GM23338 (cell line): Measurements from ENCODE around the gene YTHDF1. TPM values are rescaled to one million over a fixed set of nuclear protein-coding genes. Genes with fewer than 3 reads are reported as not detected.

Experiments
- ATAC-seq: fragments of 200-7000 bp; cut with Tn5 transposase; 3 replicates; pipeline ENCODE4 v1.9.1; 2020
- DNase-seq: peaks from one replicate; pipeline ENCODE4 v3.0.0-alpha.2; 2015; ENCODE audit warnings: low spot score
- H2AFZ ChIP-seq: fragments of 200-600 bp; sonication (generic); 2 replicates; pipeline ENCODE4 v1.8.0; 2016; ENCODE audit warnings: antibody characterized with exemption, mild to moderate bottlenecking, moderate library complexity
- H3F3A ChIP-seq: fragments of 200-600 bp; sonication (generic); replicated peaks from 2 replicates; pipeline ENCODE4 v1.8.0; 2017; ENCODE audit warnings: antibody characterized with exemption, mixed run types, low read depth
- H3K27ac ChIP-seq: fragments of 200-600 bp; sonication (generic); 2 replicates; pipeline ENCODE4 v1.6.1; 2016; ENCODE audit warnings: low read depth
- H3K27me3 ChIP-seq: fragments of 200-600 bp; sonication (generic); 2 replicates; pipeline ENCODE4 v1.8.0; 2016; ENCODE audit warnings: mild to moderate bottlenecking, mixed run types, moderate library complexity; ENCODE audit not compliant: insufficient read depth
- H3K36me3 ChIP-seq: fragments of 200-600 bp; sonication (generic); 2 replicates; pipeline ENCODE4 v1.8.0; 2016; ENCODE audit warnings: mild to moderate bottlenecking; ENCODE audit not compliant: insufficient read depth
- H3K4me1 ChIP-seq: fragments of 200-600 bp; sonication (generic); 2 replicates; pipeline ENCODE4 v1.8.0; 2016; ENCODE audit warnings: mild to moderate bottlenecking, moderate library complexity; ENCODE audit not compliant: insufficient read depth
- H3K4me2 ChIP-seq: fragments of 200-600 bp; sonication (generic); 2 replicates; pipeline ENCODE4 v1.7.1; 2017; ENCODE audit warnings: mixed run types
- H3K4me3 ChIP-seq: fragments of 200-600 bp; sonication (generic); 2 replicates; pipeline ENCODE4 v1.6.1; 2016; ENCODE audit warnings: mixed run types
- H3K79me2 ChIP-seq: fragments of 200-600 bp; sonication (generic); replicated peaks from 2 replicates; pipeline ENCODE4 v1.8.0; 2017; ENCODE audit warnings: mild to moderate bottlenecking; ENCODE audit not compliant: insufficient read depth
- H3K9me2 ChIP-seq: fragments of 200-600 bp; sonication (generic); 2 replicates; pipeline ENCODE4 v1.8.0; 2017; ENCODE audit not compliant: insufficient read depth
- H4K20me1 ChIP-seq: fragments of 200-600 bp; sonication (generic); replicated peaks from 2 replicates; pipeline ENCODE4 v1.8.0; 2017; ENCODE audit warnings: mild to moderate bottlenecking; ENCODE audit not compliant: insufficient read depth
- H3K27ac Mint-ChIP-seq: 2 replicates; pipeline ENCODE4 v1.8.0; 2020; ENCODE audit warnings: inconsistent platforms, mild to moderate bottlenecking, moderate library complexity, mixed read lengths
- H3K27me3 Mint-ChIP-seq: 3 replicates; pipeline ENCODE4 v1.8.0; 2022; ENCODE audit warnings: low read depth, mild to moderate bottlenecking, moderate library complexity, mixed read lengths, inconsistent platforms; ENCODE audit not compliant: insufficient read depth, poor library complexity
- H3K36me3 Mint-ChIP-seq: 3 replicates; pipeline ENCODE4 v1.8.0; 2021; ENCODE audit warnings: low read depth, mild to moderate bottlenecking, inconsistent platforms, moderate library complexity, mixed read lengths
- H3K4me1 Mint-ChIP-seq: 3 replicates; pipeline ENCODE4 v1.8.0; 2020; ENCODE audit warnings: mild to moderate bottlenecking, inconsistent platforms, mixed read lengths
- H3K4me3 Mint-ChIP-seq: 3 replicates; pipeline ENCODE4 v1.8.0; 2021; ENCODE audit warnings: moderate library complexity, mild to moderate bottlenecking, inconsistent platforms, mixed read lengths
- H3K9me3 Mint-ChIP-seq: 3 replicates; pipeline ENCODE4 v1.8.0; 2020; ENCODE audit warnings: moderate library complexity, mild to moderate bottlenecking, inconsistent platforms, mixed read lengths
- CREB1 ChIP-seq: fragments of 250-450 bp; sonication (Bioruptor Pico); IDR thresholded peaks from 2 replicates; pipeline ENCODE4 v1.5.0; 2020; ENCODE audit warnings: low read depth, mild to moderate bottlenecking, moderate library complexity
- EZH2 ChIP-seq: fragments of 200-600 bp; sonication (generic); IDR thresholded peaks from one replicate; pipeline ENCODE4 v1.8.0; 2017; ENCODE audit warnings: antibody characterized with exemption, mild to moderate bottlenecking, low read depth; ENCODE audit not compliant: unreplicated experiment
- EZH2phosphoT487 ChIP-seq: fragments of 200-600 bp; sonication (generic); IDR thresholded peaks from one replicate; pipeline ENCODE4 v1.8.1; 2018; ENCODE audit warnings: antibody characterized with exemption; ENCODE audit not compliant: unreplicated experiment
- JUNB ChIP-seq: IDR thresholded peaks from one replicate; pipeline ENCODE4 v1.6.1; 2016; ENCODE audit warnings: antibody characterized with exemption; ENCODE audit not compliant: unreplicated experiment
- NANOG ChIP-seq: IDR thresholded peaks from 2 replicates; pipeline ENCODE4 v1.6.1; 2016; ENCODE audit warnings: antibody characterized with exemption, borderline replicate concordance
- POLR2AphosphoS5 ChIP-seq: IDR thresholded peaks from 2 replicates; pipeline ENCODE4 v1.6.1; 2016; ENCODE audit warnings: antibody characterized with exemption, low read depth
- STAT1 ChIP-seq: IDR thresholded peaks from one replicate; pipeline ENCODE4 v1.6.1; 2016; ENCODE audit warnings: antibody characterized with exemption; ENCODE audit not compliant: unreplicated experiment
- ZNF114 ChIP-seq: fragments of 250-450 bp; sonication (Bioruptor Pico); IDR thresholded peaks from 2 replicates; pipeline ENCODE4 v1.5.0; 2020; ENCODE audit warnings: mild to moderate bottlenecking, moderate library complexity
- ZNF331 ChIP-seq: fragments of 250-450 bp; sonication (Bioruptor Pico); IDR thresholded peaks from 2 replicates; pipeline ENCODE4 v1.5.0; 2020; ENCODE audit warnings: low read depth, mild to moderate bottlenecking, moderate library complexity
- polyA plus RNA-seq: library from polyadenylated mRNA; unstranded; fragments of >200 nt; fragmentation: Nextera tagmentation; extraction: Ambion mirVana; gene quantifications from 2 replicates; pipeline ENCODE4 v1.2.1, GENCODE V29; 2016
- total RNA-seq: library from RNA; depleted of rRNA; stranded (reverse); fragments of >200 nt; shearing (Covaris generic); gene quantifications from 2 replicates; pipeline ENCODE4 v1.2.3, GENCODE V29; 2014
- TF ChIP-seq, protein P1 (sequence below): fragments of 250-450 bp; sonication (Bioruptor Pico); IDR thresholded peaks from 2 replicates; pipeline ENCODE4 v1.5.0; 2020; ENCODE audit warnings: mild to moderate bottlenecking, moderate library complexity
- TF ChIP-seq, protein P2 (sequence below): IDR thresholded peaks from one replicate; pipeline ENCODE4 v1.6.1; 2018; ENCODE audit warnings: antibody characterized with exemption; ENCODE audit not compliant: unreplicated experiment
- TF ChIP-seq, protein P3 (sequence below), 2 experiments: fragments of 200-600 bp in 1 of 2; sonication (generic) in 1 of 2; conservative IDR thresholded peaks; 2 replicates each; pipeline versions ENCODE4 v1.5.1 to v1.6.1; 2016 to 2017; ENCODE audit warnings: antibody characterized with exemption in 2 of 2, low read depth in 2 of 2, mild to moderate bottlenecking in 2 of 2, moderate library complexity in 1 of 2
- TF ChIP-seq, protein P4 (sequence below): IDR thresholded peaks from 2 replicates; pipeline ENCODE4 v1.6.1; 2016; ENCODE audit warnings: antibody characterized with exemption

Gene YTHDF1
- total and polyA plus RNA-seq, 2 experiments from 2014 or later, result 30.9 to 64.3 TPM

DNA sequence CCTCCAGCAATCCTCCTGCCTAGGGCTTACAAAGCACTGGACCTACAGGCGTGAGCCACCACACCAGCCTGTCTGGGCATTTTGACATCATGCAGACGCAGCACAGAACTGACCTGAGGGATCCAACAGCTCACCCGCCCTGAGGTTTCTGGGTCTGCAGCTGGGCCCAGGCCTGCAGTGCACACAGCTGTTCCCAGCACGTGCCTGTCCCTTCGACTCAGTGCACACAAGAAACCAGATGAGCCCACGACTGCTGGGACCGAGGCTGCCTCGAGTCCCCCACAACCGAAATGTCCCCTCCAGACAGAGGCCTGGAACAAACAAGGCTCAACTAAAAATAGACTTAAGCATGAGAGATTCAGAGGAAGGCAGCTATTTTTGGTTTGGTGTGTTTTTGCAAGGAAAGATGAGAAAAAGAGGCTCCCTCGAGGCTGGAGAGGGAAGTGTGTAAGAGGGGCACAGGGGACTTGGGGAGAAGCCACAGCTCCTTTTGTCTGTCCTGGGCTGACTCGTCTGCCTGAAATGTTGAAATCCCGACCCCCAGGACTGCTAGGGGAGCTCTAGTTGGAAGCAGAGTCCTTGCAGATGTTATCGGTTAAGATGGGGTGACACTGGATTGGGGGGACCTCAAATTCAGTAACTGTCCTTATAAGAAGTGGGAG lies 66.3 kb downstream of the YTHDF1 start:
- TF ChIP-seq, protein P1, sequence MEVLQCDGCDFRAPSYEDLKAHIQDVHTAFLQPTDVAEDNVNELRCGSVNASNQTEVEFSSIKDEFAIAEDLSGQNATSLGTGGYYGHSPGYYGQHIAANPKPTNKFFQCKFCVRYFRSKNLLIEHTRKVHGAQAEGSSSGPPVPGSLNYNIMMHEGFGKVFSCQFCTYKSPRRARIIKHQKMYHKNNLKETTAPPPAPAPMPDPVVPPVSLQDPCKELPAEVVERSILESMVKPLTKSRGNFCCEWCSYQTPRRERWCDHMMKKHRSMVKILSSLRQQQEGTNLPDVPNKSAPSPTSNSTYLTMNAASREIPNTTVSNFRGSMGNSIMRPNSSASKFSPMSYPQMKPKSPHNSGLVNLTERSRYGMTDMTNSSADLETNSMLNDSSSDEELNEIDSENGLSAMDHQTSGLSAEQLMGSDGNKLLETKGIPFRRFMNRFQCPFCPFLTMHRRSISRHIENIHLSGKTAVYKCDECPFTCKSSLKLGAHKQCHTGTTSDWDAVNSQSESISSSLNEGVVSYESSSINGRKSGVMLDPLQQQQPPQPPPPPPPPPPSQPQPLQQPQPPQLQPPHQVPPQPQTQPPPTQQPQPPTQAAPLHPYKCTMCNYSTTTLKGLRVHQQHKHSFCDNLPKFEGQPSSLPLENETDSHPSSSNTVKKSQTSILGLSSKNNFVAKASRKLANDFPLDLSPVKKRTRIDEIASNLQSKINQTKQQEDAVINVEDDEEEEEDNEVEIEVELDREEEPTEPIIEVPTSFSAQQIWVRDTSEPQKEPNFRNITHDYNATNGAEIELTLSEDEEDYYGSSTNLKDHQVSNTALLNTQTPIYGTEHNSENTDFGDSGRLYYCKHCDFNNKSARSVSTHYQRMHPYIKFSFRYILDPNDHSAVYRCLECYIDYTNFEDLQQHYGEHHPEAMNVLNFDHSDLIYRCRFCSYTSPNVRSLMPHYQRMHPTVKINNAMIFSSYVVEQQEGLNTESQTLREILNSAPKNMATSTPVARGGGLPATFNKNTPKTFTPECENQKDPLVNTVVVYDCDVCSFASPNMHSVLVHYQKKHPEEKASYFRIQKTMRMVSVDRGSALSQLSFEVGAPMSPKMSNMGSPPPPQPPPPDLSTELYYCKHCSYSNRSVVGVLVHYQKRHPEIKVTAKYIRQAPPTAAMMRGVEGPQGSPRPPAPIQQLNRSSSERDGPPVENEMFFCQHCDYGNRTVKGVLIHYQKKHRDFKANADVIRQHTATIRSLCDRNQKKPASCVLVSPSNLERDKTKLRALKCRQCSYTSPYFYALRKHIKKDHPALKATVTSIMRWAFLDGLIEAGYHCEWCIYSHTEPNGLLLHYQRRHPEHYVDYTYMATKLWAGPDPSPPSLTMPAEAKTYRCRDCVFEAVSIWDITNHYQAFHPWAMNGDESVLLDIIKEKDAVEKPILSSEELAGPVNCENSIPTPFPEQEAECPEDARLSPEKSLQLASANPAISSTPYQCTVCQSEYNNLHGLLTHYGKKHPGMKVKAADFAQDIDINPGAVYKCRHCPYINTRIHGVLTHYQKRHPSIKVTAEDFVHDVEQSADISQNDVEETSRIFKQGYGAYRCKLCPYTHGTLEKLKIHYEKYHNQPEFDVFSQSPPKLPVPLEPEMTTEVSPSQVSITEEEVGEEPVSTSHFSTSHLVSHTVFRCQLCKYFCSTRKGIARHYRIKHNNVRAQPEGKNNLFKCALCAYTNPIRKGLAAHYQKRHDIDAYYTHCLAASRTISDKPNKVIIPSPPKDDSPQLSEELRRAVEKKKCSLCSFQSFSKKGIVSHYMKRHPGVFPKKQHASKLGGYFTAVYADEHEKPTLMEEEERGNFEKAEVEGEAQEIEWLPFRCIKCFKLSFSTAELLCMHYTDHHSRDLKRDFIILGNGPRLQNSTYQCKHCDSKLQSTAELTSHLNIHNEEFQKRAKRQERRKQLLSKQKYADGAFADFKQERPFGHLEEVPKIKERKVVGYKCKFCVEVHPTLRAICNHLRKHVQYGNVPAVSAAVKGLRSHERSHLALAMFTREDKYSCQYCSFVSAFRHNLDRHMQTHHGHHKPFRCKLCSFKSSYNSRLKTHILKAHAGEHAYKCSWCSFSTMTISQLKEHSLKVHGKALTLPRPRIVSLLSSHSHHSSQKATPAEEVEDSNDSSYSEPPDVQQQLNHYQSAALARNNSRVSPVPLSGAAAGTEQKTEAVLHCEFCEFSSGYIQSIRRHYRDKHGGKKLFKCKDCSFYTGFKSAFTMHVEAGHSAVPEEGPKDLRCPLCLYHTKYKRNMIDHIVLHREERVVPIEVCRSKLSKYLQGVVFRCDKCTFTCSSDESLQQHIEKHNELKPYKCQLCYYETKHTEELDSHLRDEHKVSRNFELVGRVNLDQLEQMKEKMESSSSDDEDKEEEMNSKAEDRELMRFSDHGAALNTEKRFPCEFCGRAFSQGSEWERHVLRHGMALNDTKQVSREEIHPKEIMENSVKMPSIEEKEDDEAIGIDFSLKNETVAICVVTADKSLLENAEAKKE (CRISPR knock-in tag), result no peak
- TF ChIP-seq POLR2AphosphoS5 (no peak), EZH2phosphoT487 (no peak), ZNF331 (CRISPR knock-in tag) (no peak), NANOG (no peak), STAT1 (no peak), ZNF114 (CRISPR knock-in tag) (no peak), CREB1 (no peak), EZH2 (no peak), JUNB (no peak)
- TF ChIP-seq, protein P2, sequence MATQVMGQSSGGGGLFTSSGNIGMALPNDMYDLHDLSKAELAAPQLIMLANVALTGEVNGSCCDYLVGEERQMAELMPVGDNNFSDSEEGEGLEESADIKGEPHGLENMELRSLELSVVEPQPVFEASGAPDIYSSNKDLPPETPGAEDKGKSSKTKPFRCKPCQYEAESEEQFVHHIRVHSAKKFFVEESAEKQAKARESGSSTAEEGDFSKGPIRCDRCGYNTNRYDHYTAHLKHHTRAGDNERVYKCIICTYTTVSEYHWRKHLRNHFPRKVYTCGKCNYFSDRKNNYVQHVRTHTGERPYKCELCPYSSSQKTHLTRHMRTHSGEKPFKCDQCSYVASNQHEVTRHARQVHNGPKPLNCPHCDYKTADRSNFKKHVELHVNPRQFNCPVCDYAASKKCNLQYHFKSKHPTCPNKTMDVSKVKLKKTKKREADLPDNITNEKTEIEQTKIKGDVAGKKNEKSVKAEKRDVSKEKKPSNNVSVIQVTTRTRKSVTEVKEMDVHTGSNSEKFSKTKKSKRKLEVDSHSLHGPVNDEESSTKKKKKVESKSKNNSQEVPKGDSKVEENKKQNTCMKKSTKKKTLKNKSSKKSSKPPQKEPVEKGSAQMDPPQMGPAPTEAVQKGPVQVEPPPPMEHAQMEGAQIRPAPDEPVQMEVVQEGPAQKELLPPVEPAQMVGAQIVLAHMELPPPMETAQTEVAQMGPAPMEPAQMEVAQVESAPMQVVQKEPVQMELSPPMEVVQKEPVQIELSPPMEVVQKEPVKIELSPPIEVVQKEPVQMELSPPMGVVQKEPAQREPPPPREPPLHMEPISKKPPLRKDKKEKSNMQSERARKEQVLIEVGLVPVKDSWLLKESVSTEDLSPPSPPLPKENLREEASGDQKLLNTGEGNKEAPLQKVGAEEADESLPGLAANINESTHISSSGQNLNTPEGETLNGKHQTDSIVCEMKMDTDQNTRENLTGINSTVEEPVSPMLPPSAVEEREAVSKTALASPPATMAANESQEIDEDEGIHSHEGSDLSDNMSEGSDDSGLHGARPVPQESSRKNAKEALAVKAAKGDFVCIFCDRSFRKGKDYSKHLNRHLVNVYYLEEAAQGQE, result no peak
- TF ChIP-seq, protein P3, sequence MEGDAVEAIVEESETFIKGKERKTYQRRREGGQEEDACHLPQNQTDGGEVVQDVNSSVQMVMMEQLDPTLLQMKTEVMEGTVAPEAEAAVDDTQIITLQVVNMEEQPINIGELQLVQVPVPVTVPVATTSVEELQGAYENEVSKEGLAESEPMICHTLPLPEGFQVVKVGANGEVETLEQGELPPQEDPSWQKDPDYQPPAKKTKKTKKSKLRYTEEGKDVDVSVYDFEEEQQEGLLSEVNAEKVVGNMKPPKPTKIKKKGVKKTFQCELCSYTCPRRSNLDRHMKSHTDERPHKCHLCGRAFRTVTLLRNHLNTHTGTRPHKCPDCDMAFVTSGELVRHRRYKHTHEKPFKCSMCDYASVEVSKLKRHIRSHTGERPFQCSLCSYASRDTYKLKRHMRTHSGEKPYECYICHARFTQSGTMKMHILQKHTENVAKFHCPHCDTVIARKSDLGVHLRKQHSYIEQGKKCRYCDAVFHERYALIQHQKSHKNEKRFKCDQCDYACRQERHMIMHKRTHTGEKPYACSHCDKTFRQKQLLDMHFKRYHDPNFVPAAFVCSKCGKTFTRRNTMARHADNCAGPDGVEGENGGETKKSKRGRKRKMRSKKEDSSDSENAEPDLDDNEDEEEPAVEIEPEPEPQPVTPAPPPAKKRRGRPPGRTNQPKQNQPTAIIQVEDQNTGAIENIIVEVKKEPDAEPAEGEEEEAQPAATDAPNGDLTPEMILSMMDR (conservative IDR thresholded peaks at IDR 0.05; ENCODE audit: low read depth in 2 of 2), result no peak
- TF ChIP-seq, protein P4, sequence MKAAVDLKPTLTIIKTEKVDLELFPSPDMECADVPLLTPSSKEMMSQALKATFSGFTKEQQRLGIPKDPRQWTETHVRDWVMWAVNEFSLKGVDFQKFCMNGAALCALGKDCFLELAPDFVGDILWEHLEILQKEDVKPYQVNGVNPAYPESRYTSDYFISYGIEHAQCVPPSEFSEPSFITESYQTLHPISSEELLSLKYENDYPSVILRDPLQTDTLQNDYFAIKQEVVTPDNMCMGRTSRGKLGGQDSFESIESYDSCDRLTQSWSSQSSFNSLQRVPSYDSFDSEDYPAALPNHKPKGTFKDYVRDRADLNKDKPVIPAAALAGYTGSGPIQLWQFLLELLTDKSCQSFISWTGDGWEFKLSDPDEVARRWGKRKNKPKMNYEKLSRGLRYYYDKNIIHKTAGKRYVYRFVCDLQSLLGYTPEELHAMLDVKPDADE, result no peak
- H3K4me3 ChIP-seq, result no peak overlapping the region
- Mint-ChIP-seq H3K36me3 (peaks cover 8% of the 10 kb centered on the region), H3K27ac (no peak overlapping the region), H3K27me3 (peaks cover 2% of the 10 kb centered on the region), H3K4me3 (no peak overlapping the region), H3K9me3 (peaks cover 28% of the 10 kb centered on the region), H3K4me1 (peaks cover 9% of the 10 kb centered on the region; the same call in 1 of the 3 replicates)
- H3K27me3 ChIP-seq, result no peaks in the 10 kb centered on the region
- 0 out of 2 replicates have a peak overlapping the region, but pooled peaks have one; percentile 43 for H2AFZ ChIP-seq
- no peaks in the 10 kb centered on the region for H3F3A ChIP-seq
- no peak overlapping the region for H3K27ac ChIP-seq
- H3K4me1 ChIP-seq, result no peaks in the 10 kb centered on the region
- no peaks in the 10 kb centered on the region for H3K79me2 ChIP-seq
- DNase-seq (no peak), ATAC-seq (no peak)
- H3K36me3 ChIP-seq, result no peaks in the 10 kb centered on the region
- no peaks in the 10 kb centered on the region for H4K20me1 ChIP-seq
- H3K4me2 ChIP-seq, result no peak overlapping the region
- no peaks in the 10 kb centered on the region for H3K9me2 ChIP-seq
